GM23338 (cell line): ENCODE data around the gene FLRT2. TPM values are rescaled to one million over a fixed set of nuclear protein-coding genes. Genes with fewer than 3 reads are reported as not detected.

Source experiments
- ATAC-seq: fragments of 200-7000 bp; cut with Tn5 transposase; 3 replicates; pipeline ENCODE4 v1.9.1; 2020
- DNase-seq: peaks from one replicate; pipeline ENCODE4 v3.0.0-alpha.2; 2015; ENCODE audit warnings: low spot score
- H2AFZ ChIP-seq: fragments of 200-600 bp; sonication (generic); 2 replicates; pipeline ENCODE4 v1.8.0; 2016; ENCODE audit warnings: antibody characterized with exemption, mild to moderate bottlenecking, moderate library complexity
- H3F3A ChIP-seq: fragments of 200-600 bp; sonication (generic); replicated peaks from 2 replicates; pipeline ENCODE4 v1.8.0; 2017; ENCODE audit warnings: antibody characterized with exemption, mixed run types, low read depth
- H3K27ac ChIP-seq: fragments of 200-600 bp; sonication (generic); 2 replicates; pipeline ENCODE4 v1.6.1; 2016; ENCODE audit warnings: low read depth
- H3K27me3 ChIP-seq: fragments of 200-600 bp; sonication (generic); 2 replicates; pipeline ENCODE4 v1.8.0; 2016; ENCODE audit warnings: mild to moderate bottlenecking, mixed run types, moderate library complexity; ENCODE audit not compliant: insufficient read depth
- H3K36me3 ChIP-seq: fragments of 200-600 bp; sonication (generic); 2 replicates; pipeline ENCODE4 v1.8.0; 2016; ENCODE audit warnings: mild to moderate bottlenecking; ENCODE audit not compliant: insufficient read depth
- H3K4me1 ChIP-seq: fragments of 200-600 bp; sonication (generic); 2 replicates; pipeline ENCODE4 v1.8.0; 2016; ENCODE audit warnings: mild to moderate bottlenecking, moderate library complexity; ENCODE audit not compliant: insufficient read depth
- H3K4me2 ChIP-seq: fragments of 200-600 bp; sonication (generic); 2 replicates; pipeline ENCODE4 v1.7.1; 2017; ENCODE audit warnings: mixed run types
- H3K4me3 ChIP-seq: fragments of 200-600 bp; sonication (generic); 2 replicates; pipeline ENCODE4 v1.6.1; 2016; ENCODE audit warnings: mixed run types
- H3K79me2 ChIP-seq: fragments of 200-600 bp; sonication (generic); replicated peaks from 2 replicates; pipeline ENCODE4 v1.8.0; 2017; ENCODE audit warnings: mild to moderate bottlenecking; ENCODE audit not compliant: insufficient read depth
- H3K9me2 ChIP-seq: fragments of 200-600 bp; sonication (generic); 2 replicates; pipeline ENCODE4 v1.8.0; 2017; ENCODE audit not compliant: insufficient read depth
- H4K20me1 ChIP-seq: fragments of 200-600 bp; sonication (generic); replicated peaks from 2 replicates; pipeline ENCODE4 v1.8.0; 2017; ENCODE audit warnings: mild to moderate bottlenecking; ENCODE audit not compliant: insufficient read depth
- H3K27ac Mint-ChIP-seq: 2 replicates; pipeline ENCODE4 v1.8.0; 2020; ENCODE audit warnings: inconsistent platforms, mild to moderate bottlenecking, moderate library complexity, mixed read lengths
- H3K27me3 Mint-ChIP-seq: 3 replicates; pipeline ENCODE4 v1.8.0; 2022; ENCODE audit warnings: low read depth, mild to moderate bottlenecking, moderate library complexity, mixed read lengths, inconsistent platforms; ENCODE audit not compliant: insufficient read depth, poor library complexity
- H3K36me3 Mint-ChIP-seq: 3 replicates; pipeline ENCODE4 v1.8.0; 2021; ENCODE audit warnings: low read depth, mild to moderate bottlenecking, inconsistent platforms, moderate library complexity, mixed read lengths
- H3K4me1 Mint-ChIP-seq: 3 replicates; pipeline ENCODE4 v1.8.0; 2020; ENCODE audit warnings: mild to moderate bottlenecking, inconsistent platforms, mixed read lengths
- H3K4me3 Mint-ChIP-seq: 3 replicates; pipeline ENCODE4 v1.8.0; 2021; ENCODE audit warnings: moderate library complexity, mild to moderate bottlenecking, inconsistent platforms, mixed read lengths
- H3K9me3 Mint-ChIP-seq: 3 replicates; pipeline ENCODE4 v1.8.0; 2020; ENCODE audit warnings: moderate library complexity, mild to moderate bottlenecking, inconsistent platforms, mixed read lengths
- CREB1 ChIP-seq: fragments of 250-450 bp; sonication (Bioruptor Pico); IDR thresholded peaks from 2 replicates; pipeline ENCODE4 v1.5.0; 2020; ENCODE audit warnings: low read depth, mild to moderate bottlenecking, moderate library complexity
- CTCF ChIP-seq, 2 experiments: fragments of 200-600 bp in 1 of 2; sonication (generic) in 1 of 2; conservative IDR thresholded peaks; 2 replicates each; pipeline versions ENCODE4 v1.5.1 to v1.6.1; 2016 to 2017; ENCODE audit warnings: antibody characterized with exemption in 2 of 2, low read depth in 2 of 2, mild to moderate bottlenecking in 2 of 2, moderate library complexity in 1 of 2
- EZH2 ChIP-seq: fragments of 200-600 bp; sonication (generic); IDR thresholded peaks from one replicate; pipeline ENCODE4 v1.8.0; 2017; ENCODE audit warnings: antibody characterized with exemption, mild to moderate bottlenecking, low read depth; ENCODE audit not compliant: unreplicated experiment
- EZH2phosphoT487 ChIP-seq: fragments of 200-600 bp; sonication (generic); IDR thresholded peaks from one replicate; pipeline ENCODE4 v1.8.1; 2018; ENCODE audit warnings: antibody characterized with exemption; ENCODE audit not compliant: unreplicated experiment
- JUNB ChIP-seq: IDR thresholded peaks from one replicate; pipeline ENCODE4 v1.6.1; 2016; ENCODE audit warnings: antibody characterized with exemption; ENCODE audit not compliant: unreplicated experiment
- NANOG ChIP-seq: IDR thresholded peaks from 2 replicates; pipeline ENCODE4 v1.6.1; 2016; ENCODE audit warnings: antibody characterized with exemption, borderline replicate concordance
- POLR2AphosphoS5 ChIP-seq: IDR thresholded peaks from 2 replicates; pipeline ENCODE4 v1.6.1; 2016; ENCODE audit warnings: antibody characterized with exemption, low read depth
- REST ChIP-seq: IDR thresholded peaks from one replicate; pipeline ENCODE4 v1.6.1; 2018; ENCODE audit warnings: antibody characterized with exemption; ENCODE audit not compliant: unreplicated experiment
- STAT1 ChIP-seq: IDR thresholded peaks from one replicate; pipeline ENCODE4 v1.6.1; 2016; ENCODE audit warnings: antibody characterized with exemption; ENCODE audit not compliant: unreplicated experiment
- ZNF114 ChIP-seq: fragments of 250-450 bp; sonication (Bioruptor Pico); IDR thresholded peaks from 2 replicates; pipeline ENCODE4 v1.5.0; 2020; ENCODE audit warnings: mild to moderate bottlenecking, moderate library complexity
- ZNF331 ChIP-seq: fragments of 250-450 bp; sonication (Bioruptor Pico); IDR thresholded peaks from 2 replicates; pipeline ENCODE4 v1.5.0; 2020; ENCODE audit warnings: low read depth, mild to moderate bottlenecking, moderate library complexity
- ZNF462 ChIP-seq: fragments of 250-450 bp; sonication (Bioruptor Pico); IDR thresholded peaks from 2 replicates; pipeline ENCODE4 v1.5.0; 2020; ENCODE audit warnings: mild to moderate bottlenecking, moderate library complexity
- polyA plus RNA-seq: library from polyadenylated mRNA; unstranded; fragments of >200 nt; fragmentation: Nextera tagmentation; extraction: Ambion mirVana; gene quantifications from 2 replicates; pipeline ENCODE4 v1.2.1, GENCODE V29; 2016
- total RNA-seq: library from RNA; depleted of rRNA; stranded (reverse); fragments of >200 nt; shearing (Covaris generic); gene quantifications from 2 replicates; pipeline ENCODE4 v1.2.3, GENCODE V29; 2014
- TF ChIP-seq, protein P1 (sequence below): IDR thresholded peaks from 2 replicates; pipeline ENCODE4 v1.6.1; 2016; ENCODE audit warnings: antibody characterized with exemption

FLRT2 gene
- total and polyA plus RNA-seq, 2 experiments from 2014 or later = 4.3 to 7.4 TPM

DNA sequence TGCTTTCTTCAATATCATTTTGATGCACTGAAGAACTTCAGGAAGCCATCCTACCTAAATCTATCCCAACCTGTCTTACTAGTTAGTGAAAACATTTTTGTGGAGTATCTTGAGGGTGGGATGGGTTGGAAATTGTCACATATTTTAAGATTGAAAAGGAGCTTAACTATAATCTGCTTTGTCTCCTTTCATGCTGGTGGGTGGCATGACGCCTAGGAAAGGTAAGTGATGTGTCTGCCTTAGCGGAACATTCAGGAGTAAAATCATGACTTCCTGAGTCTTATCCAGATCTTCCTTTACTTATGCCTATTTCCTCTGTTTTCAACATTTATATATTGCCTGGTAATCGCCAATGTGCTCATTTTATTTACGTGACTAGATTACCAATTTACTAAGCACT, 74.1 kb downstream of the FLRT2 start:
- H2AFZ ChIP-seq = no peak overlapping the region
- no peaks in the 10 kb centered on the region for H3F3A ChIP-seq
- DNase-seq = no peak
- no peak for ATAC-seq
- H3K79me2 ChIP-seq = no peaks in the 10 kb centered on the region
- peaks cover 14% of the 10 kb centered on the region for H3K9me2 ChIP-seq
- TF ChIP-seq CREB1 = no peak
- TF ChIP-seq POLR2AphosphoS5 = no peak
- TF ChIP-seq CTCF (conservative IDR thresholded peaks at IDR 0.05; ENCODE audit: low read depth in 2 of 2) = no peak
- no peak for TF ChIP-seq REST
- no peak for TF ChIP-seq ZNF331 (CRISPR knock-in tag)
- TF ChIP-seq EZH2phosphoT487 = no peak
- TF ChIP-seq, protein P1, sequence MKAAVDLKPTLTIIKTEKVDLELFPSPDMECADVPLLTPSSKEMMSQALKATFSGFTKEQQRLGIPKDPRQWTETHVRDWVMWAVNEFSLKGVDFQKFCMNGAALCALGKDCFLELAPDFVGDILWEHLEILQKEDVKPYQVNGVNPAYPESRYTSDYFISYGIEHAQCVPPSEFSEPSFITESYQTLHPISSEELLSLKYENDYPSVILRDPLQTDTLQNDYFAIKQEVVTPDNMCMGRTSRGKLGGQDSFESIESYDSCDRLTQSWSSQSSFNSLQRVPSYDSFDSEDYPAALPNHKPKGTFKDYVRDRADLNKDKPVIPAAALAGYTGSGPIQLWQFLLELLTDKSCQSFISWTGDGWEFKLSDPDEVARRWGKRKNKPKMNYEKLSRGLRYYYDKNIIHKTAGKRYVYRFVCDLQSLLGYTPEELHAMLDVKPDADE = no peak
- TF ChIP-seq NANOG = no peak
- TF ChIP-seq ZNF114 (CRISPR knock-in tag) = no peak
- no peak for TF ChIP-seq ZNF462 (CRISPR knock-in tag)
- no peak for TF ChIP-seq EZH2
- TF ChIP-seq STAT1 = no peak
- TF ChIP-seq JUNB = no peak
- no peaks in the 10 kb centered on the region for H3K27me3 ChIP-seq
- no peak overlapping the region for H3K27ac Mint-ChIP-seq
- no peaks in the 10 kb centered on the region for H4K20me1 ChIP-seq
- H3K27ac ChIP-seq = no peak overlapping the region
- H3K4me1 ChIP-seq = peaks cover 10% of the 10 kb centered on the region
- no peak overlapping the region for H3K4me3 ChIP-seq
- H3K36me3 Mint-ChIP-seq = no peaks in the 10 kb centered on the region
- H3K4me2 ChIP-seq = no peak overlapping the region
- H3K4me1 Mint-ChIP-seq = peaks cover 13% of the 10 kb centered on the region
- no peaks in the 10 kb centered on the region for H3K9me3 Mint-ChIP-seq
- no peaks in the 10 kb centered on the region for H3K36me3 ChIP-seq
- no peaks in the 10 kb centered on the region for H3K27me3 Mint-ChIP-seq
- no peak overlapping the region for H3K4me3 Mint-ChIP-seq
